Activated CD8-positive, alpha-beta T cell treated with anti-CD3 and anti-CD28 coated beads for 36 hours (primary cell): Measurements from ENCODE around the gene TWNK. TPM values are rescaled to one million over a fixed set of nuclear protein-coding genes. Genes with fewer than 3 reads are reported as not detected.

Source experiments
- ATAC-seq: fragments of 200-7000 bp; cut with Tn5 transposase; one replicate; pipeline ENCODE4 v1.10.0; 2021; ENCODE audit warnings: mild to moderate bottlenecking, moderate library complexity
- CTCF ChIA-PET: fragments of 350-600 bp; sonication (Branson Sonifier 250); formaldehyde crosslinking; loops from one replicate; lab custom pipeline; 2021; ENCODE audit warnings: antibody characterized with exemption; lab: Charles Lee
- POLR2A ChIA-PET: fragments of 350-600 bp; sonication (Branson Sonifier 250); formaldehyde crosslinking; loops from one replicate; lab custom pipeline; 2021; ENCODE audit warnings: antibody characterized with exemption; lab: Charles Lee
- DNase-seq: peaks from one replicate; pipeline ENCODE4 v3.0.0-alpha.2; 2020
- H3K27ac Mint-ChIP-seq: one replicate; pipeline ENCODE4 v1.8.0; 2021; ENCODE audit warnings: mild to moderate bottlenecking, mixed read lengths
- H3K27me3 Mint-ChIP-seq: one replicate; pipeline ENCODE4 v1.8.0; 2021; ENCODE audit warnings: mixed read lengths
- H3K36me3 Mint-ChIP-seq: one replicate; pipeline ENCODE4 v1.8.0; 2021; ENCODE audit warnings: low read depth, mixed read lengths
- H3K4me1 Mint-ChIP-seq: one replicate; pipeline ENCODE4 v1.8.0; 2021; ENCODE audit warnings: low read depth, mixed read lengths
- H3K4me3 Mint-ChIP-seq: one replicate; pipeline ENCODE4 v1.8.0; 2021; ENCODE audit warnings: mild to moderate bottlenecking, moderate library complexity, mixed read lengths
- H3K9me3 Mint-ChIP-seq: one replicate; pipeline ENCODE4 v1.8.0; 2021; ENCODE audit warnings: mixed read lengths
- CTCF ChIP-seq: fragments of 200-600 bp; IDR thresholded peaks from one replicate; pipeline ENCODE4 v1.8.0; 2022; ENCODE audit warnings: antibody characterized with exemption, mild to moderate bottlenecking
- intact Hi-C: fragments of 100-400 bp; cut with micrococcal nuclease; formaldehyde crosslinking; loops from one replicate; pipeline ENCODE4 v1.10.0; 2022
- total RNA-seq, 2 experiments: library from RNA; stranded (reverse); gene quantifications; one replicate each; pipeline ENCODE4 v1.2.3, GENCODE V29; 2021

Gene TWNK
- total RNA-seq, 2 experiments from 2014 or later: 18.0 to 19.0 TPM

GRCh38 chr10:101000915-101001658 lies 13.7 kb downstream of the TWNK start:
- DNase-seq: no peak
- Mint-ChIP-seq H3K4me3 (peak overlapping the region; percentile 44), H3K4me1 (peaks cover 18% of the 10 kb centered on the region), H3K27ac (peak overlapping the region; percentile 1), H3K36me3 (no peaks in the 10 kb centered on the region), H3K9me3 (no peaks in the 10 kb centered on the region), H3K27me3 (no peaks in the 10 kb centered on the region)
- ATAC-seq: no peak
- TF ChIP-seq CTCF: no peak
- CTCF ChIA-PET: interaction anchor here (1.5 to 12.8 kb wide), 2 partner anchors 10 to 16 kb away, joined by 6 to 178 read pairs; no protein-coding TSS in a partner anchor
- intact Hi-C loops: no loop called here
- POLR2A ChIA-PET: interaction anchor here (1.2 kb wide), 1 partner anchor 34 kb away, joined by 8 read pairs; no protein-coding TSS in a partner anchor

- Mint-ChIP-seq H3K4me3 (no peak overlapping the region), H3K4me1 (peaks cover 12% of the 10 kb centered on the region), H3K27ac (no peak overlapping the region), H3K27me3 (no peaks in the 10 kb centered on the region), H3K9me3 (no peaks in the 10 kb centered on the region), H3K36me3 (no peaks in the 10 kb centered on the region)
- no peak for ATAC-seq
- intact Hi-C loops: no loop called here
- TF ChIP-seq CTCF: no peak
- POLR2A ChIA-PET: no interaction called here
- no peak for DNase-seq
- CTCF ChIA-PET: interaction anchor here (12.8 kb wide), 1 partner anchor 15 kb away, joined by 178 read pairs; no protein-coding TSS in a partner anchor
These were observed 14.3 kb downstream of the TWNK start for GRCh38 chr10:101001659-101002035.

GRCh38 chr10:101002456-101002855 lies 15.1 kb downstream of the TWNK start:
- DNase-seq (no peak), ATAC-seq (no peak)
- intact Hi-C loops: no loop called here
- peaks cover 10% of the 10 kb centered on the region for H3K4me1 Mint-ChIP-seq
- no peak for TF ChIP-seq CTCF
- CTCF ChIA-PET: interaction anchor here (1.2 to 12.8 kb wide), 2 partner anchors 9 to 14 kb away, joined by 4 to 178 read pairs; no protein-coding TSS in a partner anchor
- H3K36me3 Mint-ChIP-seq: no peaks in the 10 kb centered on the region
- H3K27me3 Mint-ChIP-seq: no peaks in the 10 kb centered on the region
- no peak overlapping the region for H3K4me3 Mint-ChIP-seq
- H3K27ac Mint-ChIP-seq: no peak overlapping the region
- POLR2A ChIA-PET: no interaction called here
- H3K9me3 Mint-ChIP-seq: no peaks in the 10 kb centered on the region

GRCh38 chr10:101003639-101004206 lies 16.4 kb downstream of the TWNK start:
- no peaks in the 10 kb centered on the region for H3K27me3 Mint-ChIP-seq
- no peaks in the 10 kb centered on the region for H3K36me3 Mint-ChIP-seq
- no peak for DNase-seq
- H3K4me3 Mint-ChIP-seq: no peak overlapping the region
- no peak for ATAC-seq
- intact Hi-C loops: no loop called here
- no peak for TF ChIP-seq CTCF
- POLR2A ChIA-PET: interaction anchor here (1.1 kb wide), 1 partner anchor 10 kb away, joined by 3 read pairs; no protein-coding TSS in a partner anchor
- H3K4me1 Mint-ChIP-seq: peaks cover 5% of the 10 kb centered on the region
- H3K27ac Mint-ChIP-seq: no peak overlapping the region
- H3K9me3 Mint-ChIP-seq: no peaks in the 10 kb centered on the region
- CTCF ChIA-PET: interaction anchor here (12.8 kb wide), 1 partner anchor 13 kb away, joined by 178 read pairs; no protein-coding TSS in a partner anchor

GRCh38 chr10:101005361-101005760 lies 18.0 kb downstream of the TWNK start:
- Mint-ChIP-seq H3K4me3 (no peak overlapping the region), H3K9me3 (no peaks in the 10 kb centered on the region), H3K4me1 (peaks cover 3% of the 10 kb centered on the region), H3K27ac (no peak overlapping the region), H3K27me3 (no peaks in the 10 kb centered on the region), H3K36me3 (no peaks in the 10 kb centered on the region)
- ChIA-PET POLR2A (no interaction called here), CTCF (interaction anchor here (1.9 to 12.8 kb wide), 2 partner anchors 12 to 45 kb away, joined by 10 to 178 read pairs; no protein-coding TSS in a partner anchor)
- ATAC-seq (no peak), DNase-seq (no peak)
- intact Hi-C loops: no loop called here
- TF ChIP-seq CTCF: no peak
